BE2C (cell line): ENCODE measurements around the gene KIF20B.

Source experiments
- DNase-seq: peaks from one replicate; pipeline ENCODE4 v3.0.0-alpha.2; 2020
- H3K27me3 ChIP-seq: fragments of 250-450 bp; sonication (Bioruptor Pico); 2 replicates; pipeline ENCODE4 v1.5.1; 2020; ENCODE audit warnings: mild to moderate bottlenecking
- H3K36me3 ChIP-seq: fragments of 250-450 bp; sonication (Bioruptor Pico); 2 replicates; pipeline ENCODE4 v1.5.1; 2020; ENCODE audit warnings: mild to moderate bottlenecking
- H3K4me1 ChIP-seq: fragments of 250-450 bp; sonication (Bioruptor Pico); 2 replicates; pipeline ENCODE4 v1.5.1; 2020
- H3K4me3 ChIP-seq: 2 replicates; pipeline ENCODE4 v1.5.1; 2011; ENCODE audit warnings: low read depth, low read length
- H3K9me3 ChIP-seq: fragments of 250-450 bp; sonication (Bioruptor Pico); 2 replicates; pipeline ENCODE4 v1.5.1; 2020
- TF ChIP-seq, protein P1 (sequence below): IDR thresholded peaks from 2 replicates; pipeline ENCODE4 v1.5.1; 2012; ENCODE audit warnings: mild to moderate bottlenecking, low read depth, low read length

The KIF20B gene

DNA sequence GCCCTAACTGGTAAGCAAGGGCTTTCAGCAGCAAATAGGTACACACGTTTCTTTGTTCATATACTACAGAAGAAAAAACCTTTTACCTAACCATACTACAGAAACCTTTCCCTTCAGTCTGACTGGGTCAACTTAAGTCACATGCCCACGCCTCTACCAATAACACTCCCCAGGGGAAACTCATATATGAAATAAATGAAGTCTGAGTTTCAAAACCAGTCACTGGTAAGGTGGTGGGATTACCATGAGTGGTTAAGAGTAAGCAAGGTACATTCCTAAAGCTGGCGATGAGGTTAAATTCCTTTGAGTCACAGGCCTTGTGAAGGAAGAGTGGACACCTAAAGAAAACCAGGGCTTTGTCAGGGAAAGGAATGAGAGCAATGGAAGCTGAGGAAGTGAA is 21.4 kb upstream of the KIF20B start:
- Histone ChIP-seq H3K4me1 (no peaks in the 10 kb centered on the region), H3K36me3 (no peaks in the 10 kb centered on the region), H3K9me3 (no peaks in the 10 kb centered on the region), H3K27me3 (no peaks in the 10 kb centered on the region), H3K4me3 (no peak overlapping the region)
- TF ChIP-seq, protein P1, sequence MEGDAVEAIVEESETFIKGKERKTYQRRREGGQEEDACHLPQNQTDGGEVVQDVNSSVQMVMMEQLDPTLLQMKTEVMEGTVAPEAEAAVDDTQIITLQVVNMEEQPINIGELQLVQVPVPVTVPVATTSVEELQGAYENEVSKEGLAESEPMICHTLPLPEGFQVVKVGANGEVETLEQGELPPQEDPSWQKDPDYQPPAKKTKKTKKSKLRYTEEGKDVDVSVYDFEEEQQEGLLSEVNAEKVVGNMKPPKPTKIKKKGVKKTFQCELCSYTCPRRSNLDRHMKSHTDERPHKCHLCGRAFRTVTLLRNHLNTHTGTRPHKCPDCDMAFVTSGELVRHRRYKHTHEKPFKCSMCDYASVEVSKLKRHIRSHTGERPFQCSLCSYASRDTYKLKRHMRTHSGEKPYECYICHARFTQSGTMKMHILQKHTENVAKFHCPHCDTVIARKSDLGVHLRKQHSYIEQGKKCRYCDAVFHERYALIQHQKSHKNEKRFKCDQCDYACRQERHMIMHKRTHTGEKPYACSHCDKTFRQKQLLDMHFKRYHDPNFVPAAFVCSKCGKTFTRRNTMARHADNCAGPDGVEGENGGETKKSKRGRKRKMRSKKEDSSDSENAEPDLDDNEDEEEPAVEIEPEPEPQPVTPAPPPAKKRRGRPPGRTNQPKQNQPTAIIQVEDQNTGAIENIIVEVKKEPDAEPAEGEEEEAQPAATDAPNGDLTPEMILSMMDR: no peak
- DNase-seq: no peak

DNA sequence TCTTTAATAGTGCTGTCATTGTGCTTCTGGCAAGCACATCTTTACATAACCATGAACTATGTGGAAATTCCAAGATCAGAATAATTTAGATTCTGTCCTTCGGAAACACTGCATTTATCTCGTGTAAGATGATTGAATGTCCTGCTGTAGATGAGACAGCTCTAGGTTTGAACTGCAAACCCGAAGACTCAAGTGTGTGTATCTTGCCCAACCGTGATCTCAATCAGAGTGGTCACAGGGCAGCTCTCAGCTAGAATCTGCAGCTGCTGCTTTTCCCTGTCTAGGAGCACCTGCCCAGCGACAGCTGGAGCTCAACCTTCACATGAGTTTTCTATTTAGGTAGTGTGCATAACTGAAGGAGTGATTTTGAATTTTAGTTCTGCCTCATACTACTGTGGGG is 17.5 kb upstream of the KIF20B start:
- Histone ChIP-seq H3K4me1 (no peaks in the 10 kb centered on the region), H3K4me3 (no peak overlapping the region), H3K9me3 (no peaks in the 10 kb centered on the region), H3K27me3 (no peaks in the 10 kb centered on the region), H3K36me3 (no peaks in the 10 kb centered on the region)
- DNase-seq: no peak
- TF ChIP-seq, protein P1: no peak

DNA sequence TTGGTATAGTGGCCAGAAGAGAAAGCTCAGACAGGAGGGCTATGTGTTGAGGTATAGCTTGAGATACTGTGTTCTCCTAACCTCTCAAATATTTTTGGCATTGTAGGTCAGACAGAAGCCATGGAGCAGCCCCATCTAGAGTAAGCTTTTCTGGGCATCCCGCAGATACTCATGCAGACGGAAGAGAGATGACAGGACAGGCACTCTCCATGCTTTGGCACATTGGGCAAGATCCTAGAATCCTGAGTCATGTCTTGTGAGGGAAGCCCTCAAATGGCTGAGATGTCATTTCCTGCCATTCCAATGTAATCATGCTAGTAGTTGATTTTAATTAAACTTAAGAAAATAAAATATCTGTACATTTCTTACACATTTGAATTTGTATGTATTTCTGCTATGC is 16.8 kb upstream of the KIF20B start:
- Histone ChIP-seq H3K4me3 (no peak overlapping the region), H3K9me3 (no peaks in the 10 kb centered on the region), H3K4me1 (no peaks in the 10 kb centered on the region), H3K36me3 (no peaks in the 10 kb centered on the region), H3K27me3 (no peaks in the 10 kb centered on the region)
- no peak for DNase-seq
- TF ChIP-seq, protein P1: no peak

DNA sequence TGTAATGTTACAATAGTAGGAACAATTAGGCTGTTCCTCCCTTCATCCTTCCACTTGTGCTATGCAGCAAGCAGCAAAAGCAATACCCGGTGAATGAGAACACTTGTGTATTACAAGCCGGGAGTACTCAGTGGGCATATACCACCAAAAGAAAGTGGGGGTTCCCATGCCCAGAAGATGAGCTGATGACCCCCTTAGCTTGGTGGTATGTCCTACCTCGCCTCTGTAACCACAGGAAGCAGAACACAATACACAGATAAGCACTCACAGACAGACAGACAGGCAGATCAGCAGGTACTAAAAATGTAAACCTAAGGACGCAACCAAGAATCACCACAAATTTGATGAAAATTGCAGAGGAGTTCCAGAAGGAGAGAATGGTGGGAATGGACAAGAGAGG is 15.5 kb upstream of the KIF20B start:
- no peaks in the 10 kb centered on the region for H3K27me3 ChIP-seq
- H3K4me3 ChIP-seq: no peak overlapping the region
- no peaks in the 10 kb centered on the region for H3K9me3 ChIP-seq
- no peak for DNase-seq
- no peaks in the 10 kb centered on the region for H3K36me3 ChIP-seq
- H3K4me1 ChIP-seq: no peaks in the 10 kb centered on the region
- TF ChIP-seq, protein P1: no peak

DNA sequence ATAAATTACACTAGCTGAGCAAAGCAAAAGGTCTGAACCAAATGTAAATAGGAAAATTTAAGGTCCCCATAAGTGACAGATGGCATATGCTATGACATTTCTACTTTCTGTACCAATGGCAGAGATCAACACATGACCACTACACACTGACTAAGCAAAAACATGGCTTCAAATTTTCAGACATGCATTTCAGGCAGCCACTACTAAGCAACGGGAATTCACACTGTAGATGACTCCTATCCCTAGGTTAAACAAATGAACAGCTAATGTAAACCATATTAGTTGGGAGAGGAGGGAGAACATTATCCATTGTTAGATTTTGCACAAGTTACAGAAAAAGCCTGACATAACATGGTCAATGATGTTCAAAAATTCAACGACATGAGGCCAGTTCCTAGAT is 11.4 kb upstream of the KIF20B start:
- no peak for DNase-seq
- H3K4me1 ChIP-seq: no peaks in the 10 kb centered on the region
- H3K27me3 ChIP-seq: no peaks in the 10 kb centered on the region
- TF ChIP-seq, protein P1: no peak
- H3K4me3 ChIP-seq: no peak overlapping the region
- no peaks in the 10 kb centered on the region for H3K9me3 ChIP-seq
- no peaks in the 10 kb centered on the region for H3K36me3 ChIP-seq

DNA sequence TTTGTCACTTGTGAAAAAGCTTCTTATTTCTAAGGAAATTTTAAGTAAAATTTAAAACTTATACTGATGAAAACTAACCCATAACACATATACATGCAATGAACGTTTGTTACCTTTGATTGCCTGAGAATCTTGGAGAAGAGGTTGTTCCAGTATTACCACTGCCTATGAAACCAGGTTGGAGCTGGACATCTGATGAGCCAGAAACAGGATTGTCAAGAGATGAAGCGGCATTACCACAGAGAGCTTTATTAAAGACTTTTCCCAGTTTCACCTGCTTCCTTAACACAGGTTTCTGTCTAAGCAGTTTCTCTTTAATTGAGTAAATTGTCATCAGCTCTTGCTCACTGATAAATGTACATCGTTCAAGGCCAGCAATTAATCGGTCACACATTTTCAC is 9.0 kb upstream of the KIF20B start:
- H3K27me3 ChIP-seq: no peaks in the 10 kb centered on the region
- no peak for DNase-seq
- no peaks in the 10 kb centered on the region for H3K36me3 ChIP-seq
- H3K4me3 ChIP-seq: no peak overlapping the region
- no peaks in the 10 kb centered on the region for H3K4me1 ChIP-seq
- TF ChIP-seq, protein P1: no peak
- no peaks in the 10 kb centered on the region for H3K9me3 ChIP-seq
